22Rv1 (cell line): ENCODE results near the gene SNCAIP.

Source experiments
- CTCF ChIP-seq: fragments of 450-650 bp; IDR thresholded peaks from 2 replicates; pipeline ENCODE4 v1.5.1; 2017; ENCODE audit warnings: mild to moderate bottlenecking
- ZFX ChIP-seq: fragments of 450-650 bp; IDR thresholded peaks from 2 replicates; pipeline ENCODE4 v1.6.1; 2017; ENCODE audit warnings: antibody characterized with exemption, borderline replicate concordance

- TF ChIP-seq CTCF (no peak), ZFX (no peak)
These were observed 145.3 kb downstream of the SNCAIP start for GRCh38 chr5:122457178-122457826.
